Heart left ventricle (tissue), 16 donors: ENCODE data around the gene SERINC2. TPM values are rescaled to one million over a fixed set of nuclear protein-coding genes. Genes with fewer than 3 reads are reported as not detected.

Source experiments
- ATAC-seq, 4 donors: fragments of 200-7000 bp; cut with Tn5 transposase; one replicate each; pipeline ENCODE4 v1.9.1; 2020 to 2022; ENCODE audit warnings: moderate library complexity in 4 of 4, mild to moderate bottlenecking in 3 of 4, moderate number of reproducible peaks in 1 of 4
- DNase-seq, 5 donors: peaks; one replicate each; pipeline ENCODE4 v3.0.0-alpha.2; 2020
- H3K27ac ChIP-seq, 12 donors: fragments of 200-600 bp; sonication (generic) in 4 of 12; one replicate each; pipeline versions ENCODE4 v1.5.0 to v1.8.0; 2016 to 2022; ENCODE audit warnings: mild to moderate bottlenecking in 2 of 12
- H3K27me3 ChIP-seq, 9 donors: fragments of 200-600 bp; sonication (generic) in 2 of 9; one replicate each; pipeline versions ENCODE4 v1.5.1 to v1.8.0; 2016 to 2022; ENCODE audit warnings: mild to moderate bottlenecking in 3 of 9
- H3K36me3 ChIP-seq, 9 donors: fragments of 200-600 bp; sonication (generic) in 2 of 9; one replicate each; pipeline versions ENCODE4 v1.5.0 to v1.8.0; 2018 to 2022; ENCODE audit warnings: mild to moderate bottlenecking in 2 of 9
- H3K4me1 ChIP-seq, 12 donors: fragments of 200-600 bp; sonication (generic) in 4 of 12; one replicate each; pipeline versions ENCODE4 v1.5.0 to v1.8.0; 2016 to 2022; ENCODE audit warnings: mild to moderate bottlenecking in 3 of 12
- H3K4me3 ChIP-seq, 12 donors: fragments of 200-600 bp; sonication (generic) in 4 of 12; one replicate each; pipeline versions ENCODE4 v1.5.0 to v1.8.0; 2017 to 2022; ENCODE audit warnings: mild to moderate bottlenecking in 9 of 12, moderate library complexity in 4 of 12
- H3K9me3 ChIP-seq, 12 donors: fragments of 200-600 bp; sonication (generic) in 4 of 12; one replicate each; pipeline versions ENCODE4 v1.5.0 to v1.8.0; 2016 to 2022; ENCODE audit warnings: mild to moderate bottlenecking in 1 of 12
- POLR2A ChIP-seq, 2 donors: fragments of 450-650 bp; IDR thresholded peaks; one replicate each; pipeline ENCODE4 v1.6.1; 2017; ENCODE audit warnings: antibody characterized with exemption in 2 of 2, mild to moderate bottlenecking in 2 of 2, moderate library complexity in 2 of 2
- WGBS, 4 donors: extraction: QIAGEN DNeasy Blood & Tissue Kit in 2 of 4; methylation state at CpG; one replicate each; pipeline versions ENCODE4 v1.1.5 to v1.1.7; 2013 to 2018; 5-methylcytosine and 5-hydroxymethylcytosine counted together
- intact Hi-C, 10 donors: fragments of 100-400 bp; cut with DNase I; formaldehyde crosslinking; loops; one replicate each; pipeline versions ENCODE4 v1.11.1 to v1.14.2; 2022
- polyA plus RNA-seq, 2 donors: library from polyadenylated mRNA; stranded (reverse); fragments of 200-250 nt; gene quantifications; one replicate each; pipeline ENCODE4 v1.2.3, GENCODE V29; 2013
- total RNA-seq, 9 donors: library from RNA; depleted of rRNA in 2 of 9; stranded (reverse); fragments of >200 nt in 2 of 9; fragmentation: NEBNext Ultra II Directional in 3 of 9; extraction: Animal tissue kit (Norgen Biotek cat#: 25700) in 3 of 9; gene quantifications; one replicate each; pipeline versions ENCODE4 v1.1.0 to v1.2.4, GENCODE V29; 2016 to 2023
- TF ChIP-seq, protein P1 (sequence below), 12 donors: fragments of 200-600 bp; sonication (generic) in 4 of 12; IDR thresholded peaks; one replicate each; pipeline versions ENCODE4 v1.5.0 to v1.8.0; 2018 to 2022; ENCODE audit warnings: antibody characterized with exemption in 12 of 12, mild to moderate bottlenecking in 5 of 12
- donor health status: ischemic (EF 13 %, LVEDD 7.1; RV severe dilation, severe dysfunction).
- donor health status: healthy with polysubstance abuse.
- donor health status: DM: no; HTN: yes; CAD: no.
- donor health status: DM: no; HTN: no; CAD: no.
- donor health status: ischemic (EF 25% LVEDD 6.9; RV normal size, moderate dysfunction).
- donor health status: ischemic (EF 25% LVEDD 5.7; RV mildly dilated, moderate dysfunction).
- donor health status: healthy.
- donor health status: DM: yes; HTN: yes; CAD: no.
- donor health status: ischemic (EF 35%, LVEDD 5.7; RV mildly dilated, moderate dysfunction).
- donor health status: nonischemic (EF 11% LVEDD 7.7; RV severe dilation, severe dysfunction).
- donor health status: DM: yes; HTN: yes; CAD: no.
- donor health status: PGD.
- donor health status: ischemic (EF 29% LVEDD 5.4; RV normal size, mild dysfunction).
- donor health status: nonischemic (EF 23%, LVEDD 6.1; RV moderate dilation, normal function).

Gene SERINC2
- total and polyA plus RNA-seq, 11 donors, result 0.94 to 8.5 (median 2.3) TPM

DNA sequence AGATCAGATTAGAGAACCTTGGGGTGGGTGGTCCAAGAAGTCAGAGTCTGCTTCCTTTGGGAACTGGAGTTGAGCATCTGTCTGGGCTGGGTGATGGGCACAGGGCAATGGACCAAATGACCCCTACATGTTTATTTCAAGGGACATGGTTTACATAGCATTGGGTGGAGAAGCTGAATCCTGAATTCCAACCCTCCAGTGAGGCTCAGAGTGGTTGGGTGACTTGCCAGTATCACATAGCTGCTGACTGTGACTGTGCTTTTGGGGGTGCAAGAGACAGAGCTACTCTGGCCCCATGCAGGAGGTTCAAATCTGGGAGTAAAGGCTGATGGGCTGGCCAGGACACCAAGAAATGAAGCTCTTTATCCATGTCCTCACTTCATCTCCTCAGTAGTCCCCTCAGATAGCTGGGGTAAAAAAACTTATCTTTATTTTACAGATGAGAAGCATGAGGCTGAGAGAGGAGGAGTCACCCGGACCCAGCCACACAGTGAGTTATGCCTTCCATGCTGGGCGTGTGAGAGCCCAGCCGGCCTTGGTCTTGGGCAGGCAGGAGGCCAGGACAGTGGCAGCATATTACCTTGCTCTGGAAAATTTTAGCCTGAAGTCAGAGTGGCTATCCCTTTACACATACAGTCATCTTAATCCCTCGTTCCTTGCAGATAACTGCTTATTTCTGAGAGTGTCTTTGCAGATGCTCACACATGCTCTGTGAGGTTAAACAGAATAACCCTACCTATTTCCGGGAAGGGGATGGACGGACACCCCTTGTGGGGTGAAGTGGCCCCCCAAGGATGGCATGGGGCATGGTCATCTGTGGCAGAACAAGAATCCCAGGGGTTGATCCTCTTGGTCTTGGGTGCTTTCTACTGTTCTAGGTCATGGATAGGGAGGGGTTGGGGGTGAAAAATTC, 2.8 kb upstream of the SERINC2 start:
- Histone ChIP-seq H3K4me3 (no peak overlapping the region), H3K4me1 (peaks cover 0 to 22% (median 8%) of the 10 kb centered on the region in 12 donors), H3K27ac (no peak overlapping the region), H3K9me3 (no peaks in the 10 kb centered on the region), H3K36me3 (no peaks in the 10 kb centered on the region), H3K27me3 (peaks cover 0 to 32% (median 5%) of the 10 kb centered on the region in 9 donors)
- 73 to 85% (median 78%) methylated on average over 6 of the region's 6 CpGs for WGBS, 4 donors
- no peak for DNase-seq
- no peak for ATAC-seq
- TF ChIP-seq, protein P1, sequence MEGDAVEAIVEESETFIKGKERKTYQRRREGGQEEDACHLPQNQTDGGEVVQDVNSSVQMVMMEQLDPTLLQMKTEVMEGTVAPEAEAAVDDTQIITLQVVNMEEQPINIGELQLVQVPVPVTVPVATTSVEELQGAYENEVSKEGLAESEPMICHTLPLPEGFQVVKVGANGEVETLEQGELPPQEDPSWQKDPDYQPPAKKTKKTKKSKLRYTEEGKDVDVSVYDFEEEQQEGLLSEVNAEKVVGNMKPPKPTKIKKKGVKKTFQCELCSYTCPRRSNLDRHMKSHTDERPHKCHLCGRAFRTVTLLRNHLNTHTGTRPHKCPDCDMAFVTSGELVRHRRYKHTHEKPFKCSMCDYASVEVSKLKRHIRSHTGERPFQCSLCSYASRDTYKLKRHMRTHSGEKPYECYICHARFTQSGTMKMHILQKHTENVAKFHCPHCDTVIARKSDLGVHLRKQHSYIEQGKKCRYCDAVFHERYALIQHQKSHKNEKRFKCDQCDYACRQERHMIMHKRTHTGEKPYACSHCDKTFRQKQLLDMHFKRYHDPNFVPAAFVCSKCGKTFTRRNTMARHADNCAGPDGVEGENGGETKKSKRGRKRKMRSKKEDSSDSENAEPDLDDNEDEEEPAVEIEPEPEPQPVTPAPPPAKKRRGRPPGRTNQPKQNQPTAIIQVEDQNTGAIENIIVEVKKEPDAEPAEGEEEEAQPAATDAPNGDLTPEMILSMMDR (IDR thresholded peaks at IDR 0.05), result no peak
- TF ChIP-seq POLR2A (IDR thresholded peaks at IDR 0.05), result no peak
- intact Hi-C loops, result no loop called here

DNA sequence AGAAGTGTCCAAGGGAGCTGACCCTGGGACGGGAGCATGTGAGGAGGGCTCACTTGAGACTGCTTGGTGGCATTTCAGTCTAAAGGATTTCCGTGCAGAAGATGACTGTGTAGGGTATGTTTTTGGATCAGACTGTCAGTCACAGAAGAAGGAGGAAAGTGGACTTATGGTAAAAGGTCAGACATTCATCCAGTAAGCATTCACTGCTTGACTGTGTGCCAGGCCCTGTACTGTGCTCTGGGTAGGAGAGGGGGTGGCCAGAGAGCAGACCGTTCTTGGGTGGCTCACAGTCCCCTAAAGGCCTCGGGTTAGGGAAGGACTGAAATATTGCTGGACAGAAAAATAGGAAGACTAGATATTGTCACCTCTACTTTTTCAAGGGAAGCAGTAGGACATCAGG, 2.1 kb upstream of the SERINC2 start:
- H3K9me3 ChIP-seq, result no peaks in the 10 kb centered on the region
- H3K4me1 ChIP-seq, result peaks cover 0 to 22% (median 8%) of the 10 kb centered on the region in 12 donors
- ATAC-seq (no peak), DNase-seq (no peak)
- WGBS, 4 donors, result 75 to 83% (median 79%) methylated on average over 4 of the region's 4 CpGs
- peaks cover 0 to 32% (median 5%) of the 10 kb centered on the region in 9 donors for H3K27me3 ChIP-seq
- no peaks in the 10 kb centered on the region for H3K36me3 ChIP-seq
- TF ChIP-seq, protein P1 (IDR thresholded peaks at IDR 0.05), result no peak
- TF ChIP-seq POLR2A (IDR thresholded peaks at IDR 0.05), result no peak
- intact Hi-C loops, result no loop called here
- no peak overlapping the region for H3K4me3 ChIP-seq
- no peak overlapping the region for H3K27ac ChIP-seq

DNA sequence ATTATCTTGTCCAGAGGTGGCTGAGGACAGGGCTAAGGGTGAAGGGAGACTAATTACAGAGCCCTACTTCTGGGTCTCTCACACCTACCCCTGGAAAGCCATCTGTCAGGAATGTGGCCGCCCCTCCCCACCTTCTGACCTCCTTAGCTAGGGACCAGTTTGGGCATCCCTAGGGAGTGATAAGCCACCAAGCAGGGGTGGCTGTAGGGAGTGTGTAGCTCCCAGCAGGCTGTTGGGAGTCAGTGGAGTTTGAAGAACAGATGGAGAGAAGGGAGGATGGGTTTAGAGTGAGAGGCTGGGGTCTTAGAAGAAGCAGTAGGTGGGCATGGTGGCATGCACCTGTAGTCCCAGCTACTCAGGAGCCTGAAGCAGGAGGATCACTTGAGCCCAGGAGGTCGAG, 808 bp upstream of the SERINC2 start:
- Histone ChIP-seq H3K36me3 (no peaks in the 10 kb centered on the region), H3K4me3 (peak overlapping the region in 2 of 12 donors; percentile 75 to 80), H3K4me1 (peaks cover 0 to 22% (median 8%) of the 10 kb centered on the region in 12 donors), H3K9me3 (no peaks in the 10 kb centered on the region), H3K27me3 (peaks cover 0 to 32% (median 5%) of the 10 kb centered on the region in 9 donors), H3K27ac (no peak overlapping the region)
- intact Hi-C loops, result no loop called here
- ATAC-seq (no peak), DNase-seq (no peak)
- WGBS, 4 donors, result 57 to 80% (median 60%) methylated on average over 2 of the region's 2 CpGs
- TF ChIP-seq, protein P1 (IDR thresholded peaks at IDR 0.05), result no peak
- TF ChIP-seq POLR2A (IDR thresholded peaks at IDR 0.05), result no peak

DNA sequence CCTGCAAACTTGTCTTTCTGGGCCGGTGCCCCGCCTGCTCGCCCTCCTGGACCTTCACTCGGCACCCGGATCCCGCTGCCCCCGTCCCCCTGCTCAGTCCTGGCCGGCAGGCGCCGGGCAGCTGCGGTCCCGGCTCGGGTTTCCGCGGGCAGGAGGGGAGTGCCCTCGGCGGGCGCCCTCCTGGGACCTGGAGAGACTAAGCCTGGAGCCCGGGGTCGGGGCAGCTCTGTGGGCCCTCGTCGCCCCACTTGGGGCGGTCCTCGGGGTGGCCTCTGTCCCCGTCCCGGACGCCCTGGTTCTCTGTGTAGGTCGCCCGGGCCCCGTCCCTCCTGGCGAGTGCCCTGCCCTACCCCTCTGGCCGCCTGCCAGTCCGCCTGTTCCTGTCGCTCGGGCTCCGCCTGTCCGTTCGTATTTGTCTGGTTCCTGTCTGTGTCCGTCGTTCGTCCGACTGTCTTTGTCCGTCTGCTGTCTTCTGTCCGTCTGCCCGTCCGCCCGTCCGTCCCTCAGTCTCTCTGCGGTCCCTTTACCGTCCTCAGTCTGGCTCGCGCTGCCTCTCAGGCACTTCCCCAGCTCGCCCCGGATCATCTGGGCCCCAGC, 490 bp downstream of the SERINC2 start:
- Histone ChIP-seq H3K4me1 (peaks cover 0 to 22% (median 8%) of the 10 kb centered on the region in 12 donors), H3K27ac (peak overlapping the region in 10 of 12 donors; percentile 36 to 85 (median 70)), H3K36me3 (no peaks in the 10 kb centered on the region), H3K4me3 (peak overlapping the region; percentile 46 to 92 (median 71)), H3K9me3 (no peaks in the 10 kb centered on the region), H3K27me3 (peaks cover 0 to 32% (median 5%) of the 10 kb centered on the region in 9 donors)
- 0% methylated on average over 27 to 54 of the region's 54 CpGs for WGBS, 4 donors
- TF ChIP-seq, protein P1 (IDR thresholded peaks at IDR 0.05), result no peak
- TF ChIP-seq POLR2A (IDR thresholded peaks at IDR 0.05), result no peak
- intact Hi-C loops, result no loop called here
- ATAC-seq (peak; percentile 51 to 87 (median 82)), DNase-seq (peak; percentile 75 to 89 (median 86))
